Measurements from ENCODE around the gene TNFRSF25. TPM values are rescaled to one million over a fixed set of nuclear protein-coding genes. Genes with fewer than 3 reads are reported as not detected.
A peak's percentile ranks its signal among the peaks of the same experiment; 100 is the strongest.

The TNFRSF25 gene
- total and polyA plus RNA-seq, 10 of the 15 experiments (the other 5 are each of a cell fraction or from before 2014, with no cell fraction given) = 0.23 to 8.6 (median 0.46) TPM; not detected in 5

DNA sequence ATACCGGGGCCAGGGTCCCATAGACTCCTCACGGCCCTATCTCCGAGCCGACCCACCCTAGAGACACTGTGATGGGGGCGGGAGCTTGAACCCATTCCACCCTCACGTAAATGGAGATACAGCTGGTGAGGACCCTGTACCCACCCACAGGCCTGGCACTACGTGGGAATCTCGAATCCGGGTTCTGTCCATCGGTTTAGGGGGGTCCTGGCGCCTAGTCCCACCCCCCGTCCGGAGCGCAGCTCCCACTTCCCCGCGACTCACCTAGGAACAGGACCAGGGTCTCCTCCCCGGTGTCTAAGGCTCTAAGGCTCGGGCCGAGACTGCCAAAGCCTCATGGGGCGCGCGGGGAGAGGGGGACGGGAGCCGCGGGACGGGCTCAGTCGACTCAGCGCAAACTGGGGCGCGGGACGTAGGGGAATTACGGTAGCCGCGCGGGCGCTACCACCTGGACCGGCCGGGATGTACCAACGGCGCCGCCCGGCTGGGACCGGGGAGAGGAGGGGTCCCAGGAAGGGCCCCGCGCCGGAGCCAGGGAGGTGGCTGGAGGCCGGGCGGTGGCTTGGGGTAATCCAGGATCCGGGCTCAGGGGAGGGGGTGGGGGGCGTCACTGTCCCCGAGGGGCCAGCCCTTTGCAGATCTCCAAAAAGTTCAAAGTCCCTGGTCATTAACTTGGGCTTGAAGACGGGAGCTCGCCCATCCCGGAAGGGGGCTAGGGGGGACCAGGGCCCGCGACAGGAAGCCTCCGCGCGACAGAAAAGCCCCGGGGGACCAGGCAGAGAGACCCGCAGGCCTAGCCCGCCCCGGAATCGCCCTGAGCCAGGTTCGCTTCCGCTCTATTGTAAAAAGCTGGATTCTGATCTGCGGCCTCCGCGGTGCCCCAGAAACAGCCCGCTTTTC lies 24.5 kb upstream of the TNFRSF25 start (continued):
- TF ChIP-seq, protein P1, sequence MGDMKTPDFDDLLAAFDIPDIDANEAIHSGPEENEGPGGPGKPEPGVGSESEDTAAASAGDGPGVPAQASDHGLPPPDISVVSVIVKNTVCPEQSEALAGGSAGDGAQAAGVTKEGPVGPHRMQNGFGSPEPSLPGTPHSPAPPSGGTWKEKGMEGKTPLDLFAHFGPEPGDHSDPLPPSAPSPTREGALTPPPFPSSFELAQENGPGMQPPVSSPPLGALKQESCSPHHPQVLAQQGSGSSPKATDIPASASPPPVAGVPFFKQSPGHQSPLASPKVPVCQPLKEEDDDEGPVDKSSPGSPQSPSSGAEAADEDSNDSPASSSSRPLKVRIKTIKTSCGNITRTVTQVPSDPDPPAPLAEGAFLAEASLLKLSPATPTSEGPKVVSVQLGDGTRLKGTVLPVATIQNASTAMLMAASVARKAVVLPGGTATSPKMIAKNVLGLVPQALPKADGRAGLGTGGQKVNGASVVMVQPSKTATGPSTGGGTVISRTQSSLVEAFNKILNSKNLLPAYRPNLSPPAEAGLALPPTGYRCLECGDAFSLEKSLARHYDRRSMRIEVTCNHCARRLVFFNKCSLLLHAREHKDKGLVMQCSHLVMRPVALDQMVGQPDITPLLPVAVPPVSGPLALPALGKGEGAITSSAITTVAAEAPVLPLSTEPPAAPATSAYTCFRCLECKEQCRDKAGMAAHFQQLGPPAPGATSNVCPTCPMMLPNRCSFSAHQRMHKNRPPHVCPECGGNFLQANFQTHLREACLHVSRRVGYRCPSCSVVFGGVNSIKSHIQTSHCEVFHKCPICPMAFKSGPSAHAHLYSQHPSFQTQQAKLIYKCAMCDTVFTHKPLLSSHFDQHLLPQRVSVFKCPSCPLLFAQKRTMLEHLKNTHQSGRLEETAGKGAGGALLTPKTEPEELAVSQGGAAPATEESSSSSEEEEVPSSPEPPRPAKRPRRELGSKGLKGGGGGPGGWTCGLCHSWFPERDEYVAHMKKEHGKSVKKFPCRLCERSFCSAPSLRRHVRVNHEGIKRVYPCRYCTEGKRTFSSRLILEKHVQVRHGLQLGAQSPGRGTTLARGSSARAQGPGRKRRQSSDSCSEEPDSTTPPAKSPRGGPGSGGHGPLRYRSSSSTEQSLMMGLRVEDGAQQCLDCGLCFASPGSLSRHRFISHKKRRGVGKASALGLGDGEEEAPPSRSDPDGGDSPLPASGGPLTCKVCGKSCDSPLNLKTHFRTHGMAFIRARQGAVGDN (IDR thresholded peaks at IDR 0.05) = no peak
- TF ChIP-seq EGR1 (IDR thresholded peaks at IDR 0.05; ENCODE audit: borderline replicate concordance in 1 of 2, low read depth in 2 of 2, low read length in 2 of 2) (no peak), DPF2 (IDR thresholded peaks at IDR 0.05) (peak; percentile 56), ZNF217 (IDR thresholded peaks at IDR 0.05) (no peak; the same call in 1 of the 2 replicates), ZSCAN29 (IDR thresholded peaks at IDR 0.05) (no peak), YY1 (IDR thresholded peaks at IDR 0.05; ENCODE audit: low read depth, low read length) (peak; percentile 84), TBL1XR1 (IDR thresholded peaks at IDR 0.05; ENCODE audit: low read depth, low read length) (no peak), TCF7 (IDR thresholded peaks at IDR 0.05; ENCODE audit: borderline replicate concordance) (no peak), RUNX3 (IDR thresholded peaks at IDR 0.05; ENCODE audit: low read length) (no peak), CHD4 (IDR thresholded peaks at IDR 0.05) (no peak), CBX3 (IDR thresholded peaks at IDR 0.05; ENCODE audit: borderline replicate concordance, low read depth) (no peak), NR2C2 (IDR thresholded peaks at IDR 0.05; ENCODE audit: borderline replicate concordance, control insufficient read depth, insufficient read length, low read depth) (no peak), NFXL1 (IDR thresholded peaks at IDR 0.05; ENCODE audit: borderline replicate concordance) (no peak), ZNF274 (IDR thresholded peaks at IDR 0.05; ENCODE audit: insufficient read depth, insufficient read length) (no peak), CHD1 (IDR thresholded peaks at IDR 0.05; ENCODE audit: low read depth, low read length) (peak; percentile 95), STAT1 (conservative IDR thresholded peaks at IDR 0.05) (no peak), HDAC6 (IDR thresholded peaks at IDR 0.05; ENCODE audit: unreplicated experiment) (no peak), IKZF2 (IDR thresholded peaks at IDR 0.05) (no peak)
- TF ChIP-seq, protein P2, sequence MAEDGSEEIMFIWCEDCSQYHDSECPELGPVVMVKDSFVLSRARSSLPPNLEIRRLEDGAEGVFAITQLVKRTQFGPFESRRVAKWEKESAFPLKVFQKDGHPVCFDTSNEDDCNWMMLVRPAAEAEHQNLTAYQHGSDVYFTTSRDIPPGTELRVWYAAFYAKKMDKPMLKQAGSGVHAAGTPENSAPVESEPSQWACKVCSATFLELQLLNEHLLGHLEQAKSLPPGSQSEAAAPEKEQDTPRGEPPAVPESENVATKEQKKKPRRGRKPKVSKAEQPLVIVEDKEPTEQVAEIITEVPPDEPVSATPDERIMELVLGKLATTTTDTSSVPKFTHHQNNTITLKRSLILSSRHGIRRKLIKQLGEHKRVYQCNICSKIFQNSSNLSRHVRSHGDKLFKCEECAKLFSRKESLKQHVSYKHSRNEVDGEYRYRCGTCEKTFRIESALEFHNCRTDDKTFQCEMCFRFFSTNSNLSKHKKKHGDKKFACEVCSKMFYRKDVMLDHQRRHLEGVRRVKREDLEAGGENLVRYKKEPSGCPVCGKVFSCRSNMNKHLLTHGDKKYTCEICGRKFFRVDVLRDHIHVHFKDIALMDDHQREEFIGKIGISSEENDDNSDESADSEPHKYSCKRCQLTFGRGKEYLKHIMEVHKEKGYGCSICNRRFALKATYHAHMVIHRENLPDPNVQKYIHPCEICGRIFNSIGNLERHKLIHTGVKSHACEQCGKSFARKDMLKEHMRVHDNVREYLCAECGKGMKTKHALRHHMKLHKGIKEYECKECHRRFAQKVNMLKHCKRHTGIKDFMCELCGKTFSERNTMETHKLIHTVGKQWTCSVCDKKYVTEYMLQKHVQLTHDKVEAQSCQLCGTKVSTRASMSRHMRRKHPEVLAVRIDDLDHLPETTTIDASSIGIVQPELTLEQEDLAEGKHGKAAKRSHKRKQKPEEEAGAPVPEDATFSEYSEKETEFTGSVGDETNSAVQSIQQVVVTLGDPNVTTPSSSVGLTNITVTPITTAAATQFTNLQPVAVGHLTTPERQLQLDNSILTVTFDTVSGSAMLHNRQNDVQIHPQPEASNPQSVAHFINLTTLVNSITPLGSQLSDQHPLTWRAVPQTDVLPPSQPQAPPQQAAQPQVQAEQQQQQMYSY (CRISPR knock-in tag; IDR thresholded peaks at IDR 0.05) = no peak
